Measurements from ENCODE around the gene AMPD2.

The AMPD2 gene

DNA sequence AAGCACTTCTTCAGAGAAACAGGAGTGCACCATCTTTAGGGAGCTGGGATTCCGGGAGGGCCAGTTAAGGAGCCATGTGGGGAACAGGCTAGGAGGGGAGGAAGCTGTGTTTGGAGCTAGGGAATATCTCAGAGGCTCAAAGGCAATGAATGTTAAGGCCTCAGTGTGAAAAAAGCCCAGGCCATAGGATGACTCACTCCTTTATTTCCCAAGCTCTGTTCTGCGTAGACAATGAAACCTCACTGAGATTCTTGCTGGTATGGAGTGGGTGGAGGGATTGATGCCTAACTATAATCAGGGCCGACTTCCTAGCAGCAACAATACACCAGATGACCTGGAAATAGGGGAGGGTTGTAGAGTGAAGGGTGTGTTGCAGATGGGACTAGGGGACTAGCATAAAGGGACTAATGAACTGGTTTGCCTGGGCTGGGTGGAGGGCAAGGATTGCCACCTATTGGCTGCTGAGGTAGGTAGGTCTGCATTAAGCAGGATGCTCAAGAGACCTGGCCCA, 2.3 kb upstream of the AMPD2 start:
- peak; percentile 27 for DNase-seq

DNA sequence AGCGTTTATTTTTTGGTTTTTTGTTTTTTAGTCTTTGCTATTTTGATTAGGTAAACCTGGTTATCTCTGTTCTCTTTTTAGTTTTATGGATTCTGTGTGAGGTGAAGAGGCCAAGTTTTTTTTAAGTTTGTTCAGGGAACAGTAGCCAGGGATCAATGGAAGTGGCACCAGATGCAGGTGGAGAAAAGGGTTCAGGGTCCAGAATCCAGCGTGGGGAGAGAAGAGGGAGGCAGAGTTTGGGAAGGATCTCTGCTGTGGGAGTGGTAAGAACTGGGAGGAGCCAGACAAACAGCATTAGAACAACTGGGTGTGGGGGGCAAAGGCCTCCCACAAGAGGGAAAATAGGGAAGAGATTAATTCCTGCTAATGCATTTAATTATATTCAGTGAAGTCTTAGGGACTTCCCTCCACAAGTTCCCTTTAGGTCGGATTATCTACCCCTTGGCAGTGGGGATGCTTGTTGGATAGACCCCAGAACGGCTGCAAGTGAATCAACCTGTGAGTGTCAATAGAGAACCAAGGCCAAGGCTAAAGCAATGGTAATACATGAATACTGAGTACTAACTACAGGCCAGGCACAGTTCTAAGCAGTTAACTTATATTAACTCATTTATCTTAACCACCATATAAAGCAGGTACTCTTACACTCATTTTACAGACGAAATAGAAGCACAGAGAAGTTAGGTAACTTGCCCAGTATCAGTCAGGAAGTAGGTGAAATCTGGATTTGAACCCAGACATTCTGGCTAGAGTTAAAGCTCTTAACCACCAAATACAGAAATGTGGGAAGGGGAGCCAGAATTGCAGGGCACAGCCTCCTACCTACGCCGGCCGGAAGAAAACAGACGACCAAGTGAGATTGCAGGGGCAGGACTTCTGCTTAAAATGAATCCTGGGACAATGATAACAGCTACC, 719 bp upstream of the AMPD2 start:
- DNase-seq = no peak

- no peak for DNase-seq
These were observed 759 bp downstream of the AMPD2 start for GRCh38 chr1:109620401-109620791.

GRCh38 chr1:109620841-109621286, 1.2 kb downstream of the AMPD2 start:
- peak; percentile 78 for DNase-seq

- DNase-seq = no peak
These were observed 1.9 kb downstream of the AMPD2 start for GRCh38 chr1:109621379-109622136.

GRCh38 chr1:109622137-109622892, 2.7 kb downstream of the AMPD2 start:
- DNase-seq = no peak

GRCh38 chr1:109622895-109623294, 3.3 kb downstream of the AMPD2 start:
- DNase-seq = no peak

DNA sequence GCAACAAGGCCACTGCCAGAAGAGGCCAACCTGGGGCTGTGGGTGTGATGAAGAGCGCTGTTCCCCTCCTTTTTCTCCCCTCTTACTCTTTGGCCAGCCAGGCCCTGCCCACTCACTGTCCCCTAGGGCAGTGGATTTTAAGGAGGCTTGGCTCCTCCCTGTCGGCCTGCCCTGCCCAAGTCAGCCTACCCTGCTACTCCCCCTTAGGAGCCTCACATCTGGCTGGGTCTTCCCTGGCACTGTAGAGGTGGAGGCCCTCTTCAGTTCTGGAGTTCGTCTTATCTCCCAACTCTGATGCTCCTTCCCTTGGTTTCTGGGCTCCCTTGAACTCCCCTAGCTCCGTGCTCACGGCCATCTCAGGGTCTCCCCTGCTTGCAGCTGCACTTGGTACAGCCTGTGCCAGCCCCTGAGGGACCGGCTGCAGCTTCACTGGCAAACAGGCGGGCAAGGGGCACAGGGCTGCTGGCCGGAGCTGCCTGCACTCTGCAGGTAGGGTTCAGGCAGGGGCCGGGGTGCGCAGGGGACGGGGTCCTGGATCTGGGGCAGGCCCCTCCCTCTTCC, 4.0 kb downstream of the AMPD2 start:
- DNase-seq = no peak

DNA sequence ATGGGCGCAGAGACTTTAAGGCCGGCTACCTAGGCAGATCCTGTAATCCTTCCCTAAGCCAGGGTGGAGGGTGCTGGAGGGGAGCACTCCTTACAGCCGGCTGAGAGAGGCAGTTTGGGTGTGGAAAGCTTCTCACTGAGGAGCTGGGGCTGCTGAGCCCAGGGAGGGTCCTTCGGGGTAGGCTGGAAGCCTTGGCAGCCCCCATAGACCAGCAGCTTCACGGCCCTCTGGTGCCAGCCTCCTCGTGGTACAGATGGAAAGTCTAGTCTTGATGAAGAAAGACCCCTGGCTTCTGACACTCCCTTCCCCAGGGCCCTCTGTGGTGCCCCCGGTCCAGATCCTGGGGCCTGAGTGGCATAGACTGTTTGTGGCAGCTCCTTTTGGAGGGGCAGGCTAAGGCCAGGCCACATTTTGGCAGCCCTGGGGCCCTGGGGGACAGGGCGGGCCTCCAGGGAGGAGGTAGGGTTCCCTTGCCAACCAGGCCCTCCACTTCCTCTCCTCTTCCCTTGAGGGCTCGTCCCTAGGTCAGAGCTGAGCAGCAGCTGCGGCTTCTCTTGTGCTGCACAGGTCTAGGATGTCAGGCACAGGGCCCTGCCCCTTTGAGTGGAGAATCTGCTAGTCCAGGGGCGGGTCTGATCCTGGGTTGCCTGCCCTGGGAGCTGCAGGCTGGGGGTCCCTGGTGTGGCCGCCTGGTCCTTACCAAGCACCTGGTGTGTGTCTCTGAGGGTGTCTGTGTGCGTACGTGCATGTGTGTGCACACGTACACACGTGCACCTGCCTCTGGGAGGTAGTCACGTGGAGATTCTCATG, 4.8 kb downstream of the AMPD2 start:
- DNase-seq = no peak

- no peak for DNase-seq
These were observed 5.5 kb downstream of the AMPD2 start for GRCh38 chr1:109625176-109625575.

GRCh38 chr1:109625601-109626560, 6.2 kb downstream of the AMPD2 start:
- DNase-seq = no peak

GRCh38 chr1:109626682-109627408, 7.2 kb downstream of the AMPD2 start:
- no peak for DNase-seq

- DNase-seq = no peak
These were observed 8.2 kb downstream of the AMPD2 start for GRCh38 chr1:109627692-109628399.

DNA sequence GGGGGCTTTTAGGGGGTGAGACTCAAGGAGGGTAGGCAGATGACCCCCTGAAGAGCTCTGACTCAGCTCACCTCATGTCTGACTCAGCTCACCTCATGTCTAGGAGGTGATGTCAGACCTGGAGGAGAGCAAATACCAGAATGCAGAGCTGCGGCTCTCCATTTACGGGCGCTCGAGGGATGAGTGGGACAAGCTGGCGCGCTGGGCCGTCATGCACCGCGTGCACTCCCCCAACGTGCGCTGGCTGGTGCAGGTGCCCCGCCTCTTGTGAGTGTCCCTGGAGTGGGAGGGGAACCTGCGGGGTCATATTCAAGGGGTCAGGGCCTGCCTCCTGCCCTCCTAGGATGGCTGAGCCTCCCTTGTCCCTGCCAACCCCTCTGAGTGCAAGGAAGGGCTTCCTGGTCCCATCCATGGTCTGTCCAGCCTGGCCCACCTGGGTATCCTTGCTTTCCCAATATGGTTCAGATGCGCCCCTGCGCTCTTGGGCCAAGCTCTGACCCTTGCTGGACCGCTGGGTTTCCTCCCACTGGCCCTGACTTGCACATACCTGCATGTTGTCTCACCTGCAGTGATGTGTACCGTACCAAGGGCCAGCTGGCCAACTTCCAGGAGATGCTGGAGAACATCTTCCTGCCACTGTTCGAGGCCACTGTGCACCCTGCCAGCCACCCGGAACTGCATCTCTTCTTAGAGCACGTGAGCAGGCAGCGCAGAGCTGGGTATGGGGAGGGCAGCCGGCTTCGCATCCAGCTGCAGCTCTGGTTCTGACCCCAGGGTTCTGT, 9.1 kb downstream of the AMPD2 start:
- DNase-seq = no peak

- no peak for DNase-seq
These were observed 9.9 kb downstream of the AMPD2 start for GRCh38 chr1:109629372-109630030.

GRCh38 chr1:109630081-109630897, 10.7 kb downstream of the AMPD2 start:
- DNase-seq = no peak

Measured in SIG-M5 (cell line).